ENCODE measurements around the gene PRUNE2.

The PRUNE2 gene

GRCh38 chr9:76658510-76659231, 247.2 kb downstream of the PRUNE2 start:
- peak; percentile 70 for TF ChIP-seq CTCF (IDR thresholded peaks at IDR 0.05; ENCODE audit: control extremely low read depth, extremely low read depth, low read depth, missing control alignments)
- CTCF ChIA-PET: interaction anchor here (0.5 to 3.8 kb wide), 39 partner anchors 8 to 328 kb away, joined by 3 to 45 read pairs (median 4); partner anchors contain the start of genes GCNT1 and RFK
- POLR2A ChIA-PET: no interaction called here
- peak; percentile 64 for DNase-seq (ENCODE audit: extremely low spot score)

GRCh38 chr9:76657265-76657664, 248.6 kb downstream of the PRUNE2 start:
- ChIA-PET CTCF (interaction anchor here (1.9 to 3.8 kb wide), 5 partner anchors 11 to 211 kb away, joined by 4 to 45 read pairs (median 17); partner anchors contain the start of gene GCNT1), POLR2A (no interaction called here)
- DNase-seq (ENCODE audit: extremely low spot score): no peak
- no peak for TF ChIP-seq CTCF (IDR thresholded peaks at IDR 0.05; ENCODE audit: control extremely low read depth, extremely low read depth, low read depth, missing control alignments)

- ChIA-PET POLR2A (no interaction called here), CTCF (interaction anchor here (1.3 to 3.8 kb wide), 3 partner anchors 12 to 210 kb away, joined by 3 to 45 read pairs (median 4); no protein-coding TSS in a partner anchor)
- DNase-seq (ENCODE audit: extremely low spot score): no peak
- TF ChIP-seq CTCF (IDR thresholded peaks at IDR 0.05; ENCODE audit: control extremely low read depth, extremely low read depth, low read depth, missing control alignments): no peak
Observed at GRCh38 chr9:76655971-76656370, 249.9 kb downstream of the PRUNE2 start.

GRCh38 chr9:76655121-76655541, 250.8 kb downstream of the PRUNE2 start:
- TF ChIP-seq CTCF (IDR thresholded peaks at IDR 0.05; ENCODE audit: control extremely low read depth, extremely low read depth, low read depth, missing control alignments): no peak
- no peak for DNase-seq (ENCODE audit: extremely low spot score)
- ChIA-PET CTCF (interaction anchor here (1.3 kb wide), 1 partner anchor 51 kb away, joined by 3 read pairs; no protein-coding TSS in a partner anchor), POLR2A (no interaction called here)

- no peak for DNase-seq (ENCODE audit: extremely low spot score)
- no peak for TF ChIP-seq CTCF (IDR thresholded peaks at IDR 0.05; ENCODE audit: control extremely low read depth, extremely low read depth, low read depth, missing control alignments)
- CTCF ChIA-PET: interaction anchor here (1.2 to 1.6 kb wide), 3 partner anchors 8 to 199 kb away, joined by 3 to 7 read pairs (median 4); no protein-coding TSS in a partner anchor
- POLR2A ChIA-PET: no interaction called here
Observed at GRCh38 chr9:76654575-76654974, 251.3 kb downstream of the PRUNE2 start.

- CTCF ChIA-PET: interaction anchor here (1.1 to 1.6 kb wide), 4 partner anchors 8 to 207 kb away, joined by 3 to 7 read pairs (median 4); no protein-coding TSS in a partner anchor
- DNase-seq (ENCODE audit: extremely low spot score): no peak
- POLR2A ChIA-PET: no interaction called here
Observed at GRCh38 chr9:76654051-76654461, 251.9 kb downstream of the PRUNE2 start.

More at GRCh38 chr9:76654051-76654461, 251.9 kb downstream of the PRUNE2 start:
- no peak for TF ChIP-seq CTCF (IDR thresholded peaks at IDR 0.05; ENCODE audit: control extremely low read depth, extremely low read depth, low read depth, missing control alignments)

All from GM10248 (cell line).